ENCODE results near the gene CDH12. TPM values are rescaled to one million over a fixed set of nuclear protein-coding genes. Genes with fewer than 3 reads are reported as not detected.

The CDH12 gene
- total RNA-seq, 1 experiment from 2014 or later, result not detected

DNA sequence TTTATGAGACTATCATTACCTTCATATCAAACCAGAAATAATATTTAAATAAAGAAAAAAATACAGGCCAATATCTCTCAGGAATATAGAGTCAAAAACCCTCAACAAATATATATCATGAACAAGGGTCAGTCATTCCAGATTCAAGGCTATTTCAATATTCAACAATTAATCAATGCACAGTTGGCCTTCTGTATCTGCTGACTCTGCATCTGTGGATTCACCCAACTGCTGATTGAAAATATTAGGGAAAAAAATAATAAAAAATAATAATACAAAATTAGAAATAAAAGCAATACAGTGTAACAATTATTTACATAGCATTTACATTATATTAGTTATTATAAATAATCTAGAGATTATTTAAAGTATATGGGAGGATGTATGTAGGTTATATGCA lies 1114.0 kb downstream of the CDH12 start:
- Histone ChIP-seq H3K9me3 (ENCODE audit: control insufficient read depth, low read depth, low read length) (no peaks in the 10 kb centered on the region), H3K56ac (ENCODE audit: insufficient read length, low read depth, low read length) (no peak overlapping the region)
- no peak overlapping the region for H3K27ac Mint-ChIP-seq

More for the DNA sequence above, 1114.0 kb downstream of the CDH12 start:
- Mint-ChIP-seq H3K4me1 (peaks cover 5% of the 10 kb centered on the region in 2 experiments; a peak in 3 of 4 replicates), H3K27me3 (ENCODE audit: low read depth) (no peaks in the 10 kb centered on the region), H3K36me3 (ENCODE audit: insufficient read depth in 1 of 3, low read depth in 3 of 3) (no peaks in the 10 kb centered on the region), H3K9me3 (no peaks in the 10 kb centered on the region), H3K4me3 (no peak overlapping the region)
- no peaks in the 10 kb centered on the region for H4K20me1 ChIP-seq (ENCODE audit: control insufficient read depth, insufficient read depth, insufficient read length)
- H3K18ac ChIP-seq (ENCODE audit: insufficient read length, low read depth, low read length), result no peak overlapping the region
- no peak overlapping the region for H4K8ac ChIP-seq (replicated peaks; ENCODE audit: insufficient read length, low read depth, low read length)
- H2BK20ac ChIP-seq (ENCODE audit: low read depth, low read length, poor library complexity, severe bottlenecking), result no peak overlapping the region
- H4K5ac ChIP-seq (ENCODE audit: insufficient read length, low read depth, low read length), result no peak overlapping the region
- no peak overlapping the region for H2BK15ac ChIP-seq (ENCODE audit: low read depth, low read length)
- no peak overlapping the region for H3K4me2 ChIP-seq (ENCODE audit: insufficient read depth, insufficient read length, low read length)
- no peaks in the 10 kb centered on the region for H3K79me2 ChIP-seq (ENCODE audit: insufficient read depth, low read length)
- no peak overlapping the region for H2AK5ac ChIP-seq (ENCODE audit: insufficient read length, low read length)
- TF ChIP-seq, protein P1, sequence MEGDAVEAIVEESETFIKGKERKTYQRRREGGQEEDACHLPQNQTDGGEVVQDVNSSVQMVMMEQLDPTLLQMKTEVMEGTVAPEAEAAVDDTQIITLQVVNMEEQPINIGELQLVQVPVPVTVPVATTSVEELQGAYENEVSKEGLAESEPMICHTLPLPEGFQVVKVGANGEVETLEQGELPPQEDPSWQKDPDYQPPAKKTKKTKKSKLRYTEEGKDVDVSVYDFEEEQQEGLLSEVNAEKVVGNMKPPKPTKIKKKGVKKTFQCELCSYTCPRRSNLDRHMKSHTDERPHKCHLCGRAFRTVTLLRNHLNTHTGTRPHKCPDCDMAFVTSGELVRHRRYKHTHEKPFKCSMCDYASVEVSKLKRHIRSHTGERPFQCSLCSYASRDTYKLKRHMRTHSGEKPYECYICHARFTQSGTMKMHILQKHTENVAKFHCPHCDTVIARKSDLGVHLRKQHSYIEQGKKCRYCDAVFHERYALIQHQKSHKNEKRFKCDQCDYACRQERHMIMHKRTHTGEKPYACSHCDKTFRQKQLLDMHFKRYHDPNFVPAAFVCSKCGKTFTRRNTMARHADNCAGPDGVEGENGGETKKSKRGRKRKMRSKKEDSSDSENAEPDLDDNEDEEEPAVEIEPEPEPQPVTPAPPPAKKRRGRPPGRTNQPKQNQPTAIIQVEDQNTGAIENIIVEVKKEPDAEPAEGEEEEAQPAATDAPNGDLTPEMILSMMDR (conservative IDR thresholded peaks at IDR 0.05), result no peak
- H2BK12ac ChIP-seq (ENCODE audit: insufficient read length, low read depth, low read length), result no peak overlapping the region
- no peak overlapping the region for H2BK120ac ChIP-seq (ENCODE audit: low read depth, low read length, poor library complexity, severe bottlenecking)
- no peak overlapping the region for H3T11ph ChIP-seq (ENCODE audit: low read length)
- H4K91ac ChIP-seq (ENCODE audit: insufficient read length, low read depth, low read length), result no peak overlapping the region
- H3K23me2 ChIP-seq (ENCODE audit: insufficient read length, low read depth, low read length, poor library complexity, severe bottlenecking), result no peaks in the 10 kb centered on the region
- H3K4me1 ChIP-seq (ENCODE audit: insufficient read depth, low read length), result no peaks in the 10 kb centered on the region
- no peaks in the 10 kb centered on the region for H3K27me3 ChIP-seq (ENCODE audit: insufficient read depth, low read length)
- H2BK5ac ChIP-seq (ENCODE audit: insufficient read length, low read length), result no peak overlapping the region
- no peak overlapping the region for H3K9ac ChIP-seq (ENCODE audit: extremely low read depth, insufficient read length, low read length)
- H3K79me1 ChIP-seq (ENCODE audit: insufficient read depth, low read depth, low read length, poor library complexity, severe bottlenecking), result no peaks in the 10 kb centered on the region
- no peak overlapping the region for H2AFZ ChIP-seq (ENCODE audit: low read length)
- H3K23ac ChIP-seq (ENCODE audit: insufficient read length, low read depth, low read length), result no peak overlapping the region
- H3K4ac ChIP-seq (ENCODE audit: low read depth, low read length), result no peak overlapping the region
- H3K14ac ChIP-seq (ENCODE audit: insufficient read depth, low read length), result no peak overlapping the region
- no peak overlapping the region for H3K27ac ChIP-seq (ENCODE audit: insufficient read length, low read depth, low read length)
- no peak for DNase-seq
